Breast epithelium (tissue), 4 donors: ENCODE results near the gene ERFL. TPM values are rescaled to one million over a fixed set of nuclear protein-coding genes. Genes with fewer than 3 reads are reported as not detected.

ENCODE experiments used
- DNase-seq, 2 donors: peaks; one replicate each; pipeline ENCODE4 v3.0.0-alpha.2; 2019; ENCODE audit warnings: low spot score in 2 of 2
- H3K27ac ChIP-seq, 2 donors: fragments of 200-600 bp; sonication (generic) in 1 of 2; one replicate each; pipeline ENCODE4 v1.5.1; 2016 to 2019; ENCODE audit warnings: mild to moderate bottlenecking in 1 of 2
- H3K27me3 ChIP-seq, 2 donors: fragments of 200-600 bp; sonication (generic) in 1 of 2; one replicate each; pipeline versions ENCODE4 v1.5.1 to v1.6.0; 2017 to 2019; ENCODE audit warnings: control low read depth in 1 of 2, mild to moderate bottlenecking in 1 of 2
- H3K36me3 ChIP-seq: fragments of 200-600 bp; one replicate; pipeline ENCODE4 v1.5.1; 2019
- H3K4me1 ChIP-seq, 2 donors: fragments of 200-600 bp; sonication (generic); one replicate each; pipeline ENCODE4 v1.5.1; 2016 to 2019; ENCODE audit warnings: control low read depth in 1 of 2
- H3K4me3 ChIP-seq, 3 donors: fragments of 200-600 bp; sonication (generic); 1 replicate in 2 of 3; 2 replicates in 1 of 3; pipeline ENCODE4 v1.5.1; 2016 to 2019; ENCODE audit warnings: mild to moderate bottlenecking in 3 of 3, moderate library complexity in 2 of 3
- H3K9me3 ChIP-seq, 2 donors: fragments of 200-600 bp; sonication (generic) in 1 of 2; one replicate each; pipeline ENCODE4 v1.5.1; 2016 to 2019; ENCODE audit warnings: control low read depth in 1 of 2
- POLR2A ChIP-seq: fragments of 450-650 bp; IDR thresholded peaks from one replicate; pipeline ENCODE4 v1.6.1; 2016; ENCODE audit warnings: antibody characterized with exemption, mild to moderate bottlenecking, moderate library complexity
- POLR2AphosphoS5 ChIP-seq, 3 donors: sonication (generic); formaldehyde crosslinking; IDR thresholded peaks; one replicate each; pipeline ENCODE4 v1.6.1; 2017; ENCODE audit warnings: antibody characterized with exemption in 3 of 3
- intact Hi-C: fragments of 100-400 bp; cut with DNase I; formaldehyde crosslinking; loops from one replicate; pipeline ENCODE4 v1.15.1; 2023; ENCODE audit warnings: low total_unique reads
- total RNA-seq, 3 donors: library from RNA; depleted of rRNA; stranded (reverse); fragments of >200 nt; gene quantifications; one replicate each; pipeline ENCODE4 v1.1.0, GENCODE V29; 2016
- TF ChIP-seq, protein P1 (sequence below), 3 donors: fragments of 450-650 bp; IDR thresholded peaks; one replicate each; pipeline ENCODE4 v1.5.1; 2016 to 2017; ENCODE audit warnings: antibody characterized with exemption in 3 of 3, mild to moderate bottlenecking in 3 of 3, moderate library complexity in 3 of 3

The ERFL gene
- total RNA-seq, 3 donors from 2014 or later = 0.15 TPM; not detected in 2

DNA sequence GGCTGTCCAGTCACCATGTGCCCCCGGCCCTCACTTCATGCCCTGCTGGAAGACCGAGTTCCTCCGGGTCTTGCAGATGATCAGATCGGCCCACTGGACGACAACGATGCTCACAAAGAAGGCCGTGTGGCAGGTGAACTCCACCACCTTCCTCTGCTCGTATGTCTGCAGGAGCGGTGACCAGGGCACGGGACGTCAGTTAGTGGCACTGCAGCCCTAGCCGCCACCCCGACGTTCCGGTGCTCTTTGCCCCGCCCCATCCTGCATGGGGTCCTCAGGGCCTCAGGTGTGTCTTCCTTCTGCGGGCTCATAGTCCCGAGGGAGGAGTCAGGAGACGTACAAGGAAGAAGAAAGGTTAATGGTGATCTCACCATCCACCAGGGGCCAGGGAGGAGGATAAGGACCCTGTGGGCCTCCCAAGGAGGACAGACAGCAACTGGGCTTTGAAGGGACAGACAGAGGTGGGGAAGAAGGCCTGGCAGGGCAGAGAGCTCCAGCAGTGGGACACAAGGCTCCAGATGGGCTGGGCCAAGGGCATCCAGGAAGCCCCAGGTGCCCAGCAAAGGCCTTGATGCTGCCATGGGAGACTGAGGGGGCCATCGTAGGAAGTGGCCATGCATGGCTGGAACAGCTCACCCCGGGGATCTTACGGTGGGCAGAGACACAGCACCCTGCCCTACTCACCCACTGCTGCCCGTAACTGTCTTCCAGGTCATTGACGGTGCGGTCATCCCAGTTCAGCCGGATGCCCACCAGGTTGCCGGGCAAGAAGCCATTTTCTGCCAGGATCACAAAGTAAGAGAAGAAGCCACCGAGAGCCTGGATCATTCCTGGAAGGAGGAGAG is 40.7 kb upstream of the ERFL start:
- no peak overlapping the region for H3K27ac ChIP-seq
- TF ChIP-seq POLR2AphosphoS5 (IDR thresholded peaks at IDR 0.05) = no peak
- TF ChIP-seq POLR2A = no peak
- TF ChIP-seq, protein P1, sequence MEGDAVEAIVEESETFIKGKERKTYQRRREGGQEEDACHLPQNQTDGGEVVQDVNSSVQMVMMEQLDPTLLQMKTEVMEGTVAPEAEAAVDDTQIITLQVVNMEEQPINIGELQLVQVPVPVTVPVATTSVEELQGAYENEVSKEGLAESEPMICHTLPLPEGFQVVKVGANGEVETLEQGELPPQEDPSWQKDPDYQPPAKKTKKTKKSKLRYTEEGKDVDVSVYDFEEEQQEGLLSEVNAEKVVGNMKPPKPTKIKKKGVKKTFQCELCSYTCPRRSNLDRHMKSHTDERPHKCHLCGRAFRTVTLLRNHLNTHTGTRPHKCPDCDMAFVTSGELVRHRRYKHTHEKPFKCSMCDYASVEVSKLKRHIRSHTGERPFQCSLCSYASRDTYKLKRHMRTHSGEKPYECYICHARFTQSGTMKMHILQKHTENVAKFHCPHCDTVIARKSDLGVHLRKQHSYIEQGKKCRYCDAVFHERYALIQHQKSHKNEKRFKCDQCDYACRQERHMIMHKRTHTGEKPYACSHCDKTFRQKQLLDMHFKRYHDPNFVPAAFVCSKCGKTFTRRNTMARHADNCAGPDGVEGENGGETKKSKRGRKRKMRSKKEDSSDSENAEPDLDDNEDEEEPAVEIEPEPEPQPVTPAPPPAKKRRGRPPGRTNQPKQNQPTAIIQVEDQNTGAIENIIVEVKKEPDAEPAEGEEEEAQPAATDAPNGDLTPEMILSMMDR (IDR thresholded peaks at IDR 0.05) = no peak
- intact Hi-C loops = no loop called here
- no peaks in the 10 kb centered on the region for H3K36me3 ChIP-seq
- no peak overlapping the region for H3K4me3 ChIP-seq
- no peak for DNase-seq
- H3K27me3 ChIP-seq = peaks cover 0 to 16% of the 10 kb centered on the region in 2 donors
- no peaks in the 10 kb centered on the region for H3K4me1 ChIP-seq
- no peaks in the 10 kb centered on the region for H3K9me3 ChIP-seq

DNA sequence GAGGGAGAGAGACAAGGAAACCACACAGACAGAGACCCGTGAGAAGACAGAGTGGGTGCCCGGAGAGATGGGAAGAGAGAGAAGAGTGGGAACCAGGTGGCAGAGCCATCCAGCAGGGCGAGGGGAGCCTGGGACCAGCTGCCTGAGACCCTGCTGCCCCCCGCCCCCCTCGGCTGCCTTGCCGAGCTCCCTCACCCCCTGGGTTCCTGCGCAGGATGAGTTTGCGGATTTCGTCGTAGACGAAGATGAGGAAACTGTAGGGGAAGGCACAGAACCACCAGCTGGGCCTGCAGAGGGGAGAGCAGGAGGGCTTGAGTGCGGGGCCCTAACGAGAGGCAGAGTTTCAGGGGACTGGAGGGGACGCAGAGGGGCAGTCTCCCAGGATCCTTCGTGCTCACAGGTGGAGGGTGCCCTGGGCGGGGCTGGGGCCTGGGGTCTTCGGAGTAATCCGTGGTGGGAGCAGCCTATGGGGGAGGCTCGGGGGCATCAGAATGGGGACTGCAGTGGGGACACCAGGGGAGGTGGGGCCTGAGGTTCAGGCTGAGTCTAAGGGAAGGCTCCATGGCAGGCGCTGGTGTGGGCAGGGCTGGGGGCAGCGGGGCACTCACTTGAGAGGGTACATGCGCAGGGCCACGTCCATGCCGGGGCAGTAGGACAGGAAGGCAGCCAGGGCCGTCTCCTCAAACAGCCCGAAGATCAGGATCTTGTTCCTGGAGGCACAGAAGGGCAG is 39.0 kb upstream of the ERFL start:
- TF ChIP-seq POLR2A (no peak), POLR2AphosphoS5 (IDR thresholded peaks at IDR 0.05) (no peak)
- TF ChIP-seq, protein P1 (IDR thresholded peaks at IDR 0.05) = no peak
- no peaks in the 10 kb centered on the region for H3K9me3 ChIP-seq
- intact Hi-C loops = no loop called here
- no peak overlapping the region for H3K4me3 ChIP-seq
- no peak for DNase-seq
- no peak overlapping the region for H3K27ac ChIP-seq
- no peaks in the 10 kb centered on the region for H3K4me1 ChIP-seq
- no peaks in the 10 kb centered on the region for H3K36me3 ChIP-seq
- peaks cover 0 to 16% of the 10 kb centered on the region in 2 donors for H3K27me3 ChIP-seq

DNA sequence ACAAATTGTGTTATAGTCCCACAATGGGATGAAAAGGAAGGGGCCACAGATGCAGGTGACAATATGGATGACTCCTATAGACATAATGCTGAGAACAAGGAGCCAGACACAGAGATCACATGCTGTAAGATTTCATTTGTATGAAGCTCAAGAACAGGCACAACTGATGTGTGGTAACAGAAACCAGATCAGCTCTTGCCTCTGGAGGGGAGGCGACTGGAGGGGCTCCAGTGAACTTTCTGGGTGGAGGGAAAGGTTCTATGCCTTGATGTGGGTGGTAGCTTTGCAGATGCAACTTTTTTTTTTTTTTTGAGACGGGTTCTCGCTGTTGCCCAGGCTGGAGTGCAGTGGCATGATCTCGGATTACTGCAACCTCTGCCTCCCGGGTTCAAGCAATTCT is 36.9 kb upstream of the ERFL start:
- no peak for DNase-seq
- no peaks in the 10 kb centered on the region for H3K36me3 ChIP-seq
- H3K4me3 ChIP-seq = no peak overlapping the region
- H3K9me3 ChIP-seq = no peaks in the 10 kb centered on the region
- H3K27me3 ChIP-seq = peaks cover 0 to 16% of the 10 kb centered on the region in 2 donors
- TF ChIP-seq, protein P1 (IDR thresholded peaks at IDR 0.05) = no peak
- TF ChIP-seq POLR2A (no peak), POLR2AphosphoS5 (IDR thresholded peaks at IDR 0.05) (no peak)
- H3K27ac ChIP-seq = no peak overlapping the region
- intact Hi-C loops = no loop called here
- H3K4me1 ChIP-seq = no peaks in the 10 kb centered on the region

DNA sequence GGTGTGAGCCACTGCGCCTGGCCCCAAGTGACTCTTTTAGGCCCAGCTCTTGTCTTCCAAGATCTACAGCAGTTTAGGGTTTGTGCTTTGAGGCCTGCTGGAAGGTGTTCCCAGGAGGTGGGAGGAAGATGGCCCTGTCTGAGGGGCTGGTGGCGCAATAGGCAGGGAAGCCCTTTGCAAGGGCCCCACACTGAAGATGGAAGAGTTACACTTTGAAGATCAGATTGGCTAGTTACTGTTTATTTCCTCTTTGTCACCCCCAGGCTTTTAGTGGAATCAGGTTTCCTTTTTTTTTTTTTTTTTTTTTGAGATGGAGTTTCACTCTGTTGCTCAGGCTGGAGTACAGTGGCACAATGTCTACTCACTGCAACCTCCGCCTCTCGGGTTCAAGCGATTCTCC is 32.7 kb upstream of the ERFL start:
- Histone ChIP-seq H3K4me1 (peaks cover 0 to 11% of the 10 kb centered on the region in 2 donors), H3K4me3 (no peak overlapping the region), H3K27ac (no peak overlapping the region), H3K36me3 (no peaks in the 10 kb centered on the region), H3K9me3 (no peaks in the 10 kb centered on the region), H3K27me3 (peaks cover 0 to 2% of the 10 kb centered on the region in 2 donors)
- intact Hi-C loops = no loop called here
- no peak for DNase-seq
- TF ChIP-seq POLR2A (no peak), POLR2AphosphoS5 (IDR thresholded peaks at IDR 0.05) (no peak)
- TF ChIP-seq, protein P1 (IDR thresholded peaks at IDR 0.05) = no peak
